Ectodermal cell (in vitro differentiated cells): Measurements from ENCODE around the gene ZBTB26.
A peak's percentile ranks its signal among the peaks of the same experiment; 100 is the strongest.
"Not testable (repeated sequence)": the region's sequence is repeated elsewhere in the genome, so short reads cannot be mapped to it uniquely, and the experiment has no call there.

Experiments
- H3K27ac ChIP-seq: 2 replicates; pipeline ENCODE4 v1.7.0; 2013; ENCODE audit warnings: mild to moderate bottlenecking, low read depth, low read length; ENCODE audit not compliant: insufficient read depth, poor library complexity, severe bottlenecking
- H3K27me3 ChIP-seq: 2 replicates; pipeline ENCODE4 v1.7.0; 2013; ENCODE audit warnings: mild to moderate bottlenecking, low read length; ENCODE audit not compliant: insufficient read depth, control insufficient read depth, poor library complexity, severe bottlenecking
- H3K36me3 ChIP-seq: one replicate; pipeline ENCODE4 v1.7.0; 2013; ENCODE audit warnings: low read length; ENCODE audit not compliant: control insufficient read depth, insufficient read depth
- H3K4me1 ChIP-seq: one replicate; pipeline ENCODE4 v1.7.0; 2013; ENCODE audit warnings: low read length; ENCODE audit not compliant: control insufficient read depth, insufficient read depth
- H3K4me3 ChIP-seq: 2 replicates; pipeline ENCODE4 v1.7.0; 2013; ENCODE audit warnings: low read depth, low read length, control low read depth; ENCODE audit not compliant: insufficient read depth
- H3K9me3 ChIP-seq: 2 replicates; pipeline ENCODE4 v1.7.0; 2013; ENCODE audit warnings: mild to moderate bottlenecking, low read length, moderate library complexity; ENCODE audit not compliant: control insufficient read depth
- WGBS, 2 experiments: methylation state at CpG; one replicate each; pipeline ENCODE4 v1.1.7; 2013; ENCODE audit warnings: missing lambda C conversion rate in 2 of 2; 5-methylcytosine and 5-hydroxymethylcytosine counted together

The ZBTB26 gene

GRCh38 chr9:122929796-122930354 lies 1.4 kb downstream of the ZBTB26 start:
- no peak overlapping the region for H3K27ac ChIP-seq
- peak overlapping the region; percentile 92 for H3K4me3 ChIP-seq
- WGBS, 2 experiments: 86 to 90% methylated on average over 1 of the region's 1 CpG
- no peaks in the 10 kb centered on the region for H3K9me3 ChIP-seq
- peaks cover 11% of the 10 kb centered on the region for H3K4me1 ChIP-seq
- H3K27me3 ChIP-seq: no peaks in the 10 kb centered on the region
- no peaks in the 10 kb centered on the region for H3K36me3 ChIP-seq

- Histone ChIP-seq H3K4me1 (no peaks in the 10 kb centered on the region), H3K9me3 (no peaks in the 10 kb centered on the region), H3K36me3 (no peaks in the 10 kb centered on the region), H3K27me3 (no peaks in the 10 kb centered on the region), H3K4me3 (no peak overlapping the region), H3K27ac (no peak overlapping the region)
- WGBS, 2 experiments: 96% methylated on average over 3 of the region's 3 CpGs
Observed at GRCh38 chr9:122923947-122924346, 7.4 kb downstream of the ZBTB26 start.

GRCh38 chr9:122922713-122923112 lies 8.6 kb downstream of the ZBTB26 start:
- Histone ChIP-seq H3K27ac (no peak overlapping the region), H3K27me3 (no peaks in the 10 kb centered on the region), H3K4me1 (no peaks in the 10 kb centered on the region), H3K36me3 (no peaks in the 10 kb centered on the region), H3K4me3 (no peak overlapping the region), H3K9me3 (no peaks in the 10 kb centered on the region)
- WGBS, 2 experiments: 85 to 88% methylated on average over 8 of the region's 8 CpGs

- H3K27ac ChIP-seq: no peak overlapping the region
- H3K4me1 ChIP-seq: no peaks in the 10 kb centered on the region
- no peaks in the 10 kb centered on the region for H3K9me3 ChIP-seq
- H3K27me3 ChIP-seq: no peaks in the 10 kb centered on the region
- H3K4me3 ChIP-seq: no peak overlapping the region
- 90 to 92% methylated on average over 2 of the region's 2 CpGs for WGBS, 2 experiments
- no peaks in the 10 kb centered on the region for H3K36me3 ChIP-seq
Observed at GRCh38 chr9:122918310-122918709, 13.0 kb downstream of the ZBTB26 start.

GRCh38 chr9:122912964-122913673 lies 18.2 kb downstream of the ZBTB26 start, which contains the start of gene ZBTB6:
ZBTB6 (minus strand) TSS chr9:122913323; CDS start chr9:122912072, 1,251 bp downstream.
- 1% methylated on average over 35 of the region's 35 CpGs for WGBS, 2 experiments
- H3K4me3 ChIP-seq: peak within 1 kb of the TSS; percentile 70
- H3K9me3 ChIP-seq: no peaks in the 10 kb centered on the region
- H3K36me3 ChIP-seq: peaks cover 7% of the 10 kb centered on the region
- peaks cover 4% of the 10 kb centered on the region for H3K4me1 ChIP-seq
- no peaks in the 10 kb centered on the region for H3K27me3 ChIP-seq
- peak within 1 kb of the TSS; percentile 86 for H3K27ac ChIP-seq

- Histone ChIP-seq H3K27me3 (no peaks in the 10 kb centered on the region), H3K36me3 (peaks cover 7% of the 10 kb centered on the region), H3K9me3 (no peaks in the 10 kb centered on the region), H3K4me3 (peak overlapping the region; percentile 70), H3K27ac (peak overlapping the region; percentile 86), H3K4me1 (peaks cover 4% of the 10 kb centered on the region)
- 10% methylated on average over 9 of the region's 9 CpGs for WGBS, 2 experiments
Observed at GRCh38 chr9:122912671-122912963, 18.7 kb downstream of the ZBTB26 start.

- not testable (repeated sequence) for H3K4me3 ChIP-seq, H3K4me1 ChIP-seq
- WGBS, 2 experiments: 91 to 93% methylated on average over 16 of the region's 16 CpGs
Observed at GRCh38 chr9:122906122-122906521, 25.2 kb downstream of the ZBTB26 start.

GRCh38 chr9:122904823-122905710 lies 26.2 kb downstream of the ZBTB26 start, which contains the start of gene RC3H2:
RC3H2 (minus strand) TSS chr9:122905359; CDS start chr9:122897509, 7,850 bp downstream.
- no peaks in the 10 kb centered on the region for H3K36me3 ChIP-seq
- peaks cover 4% of the 10 kb centered on the region for H3K4me1 ChIP-seq
- H3K27me3 ChIP-seq: no peaks in the 10 kb centered on the region
- WGBS, 2 experiments: 0 to 1% methylated on average over 77 of the region's 77 CpGs
- H3K9me3 ChIP-seq: no peaks in the 10 kb centered on the region
- H3K4me3 ChIP-seq: peak within 1 kb of the TSS; percentile 76
- H3K27ac ChIP-seq: peak within 1 kb of the TSS; percentile 84

More at GRCh38 chr9:122906122-122906521, 25.2 kb downstream of the ZBTB26 start:
- not testable (repeated sequence) for H3K9me3 ChIP-seq, H3K27me3 ChIP-seq, H3K36me3 ChIP-seq, H3K27ac ChIP-seq

- peak overlapping the region; percentile 76 for H3K4me3 ChIP-seq
- 0% methylated on average over 8 of the region's 8 CpGs for WGBS, 2 experiments
- H3K36me3 ChIP-seq: no peaks in the 10 kb centered on the region
Observed at GRCh38 chr9:122904466-122904822, 26.9 kb downstream of the ZBTB26 start.

GRCh38 chr9:122900791-122901190 lies 30.5 kb downstream of the ZBTB26 start:
- Histone ChIP-seq H3K36me3 (no peaks in the 10 kb centered on the region), H3K27ac (no peak overlapping the region), H3K4me3 (no peak overlapping the region), H3K9me3 (no peaks in the 10 kb centered on the region), H3K4me1 (peaks cover 4% of the 10 kb centered on the region), H3K27me3 (no peaks in the 10 kb centered on the region)
- 94 to 98% methylated on average over 2 of the region's 2 CpGs for WGBS, 2 experiments

More at GRCh38 chr9:122904466-122904822, 26.9 kb downstream of the ZBTB26 start:
- Histone ChIP-seq H3K9me3 (no peaks in the 10 kb centered on the region), H3K4me1 (peaks cover 4% of the 10 kb centered on the region), H3K27ac (peak overlapping the region; percentile 84), H3K27me3 (no peaks in the 10 kb centered on the region)
